GM19240 (cell line): ENCODE data around the gene APBB2.

Source experiments
- DNase-seq: peaks from one replicate; pipeline ENCODE4 v3.0.0; 2011; ENCODE audit warnings: low spot score; ENCODE audit not compliant: insufficient read length

The APBB2 gene

GRCh38 chr4:41214136-41214824 is at the start of gene APBB2:
APBB2 (minus strand) TSS chr4:41214542; CDS start chr4:41033254, 181,288 bp downstream.
- peak; percentile 51 for DNase-seq

DNA sequence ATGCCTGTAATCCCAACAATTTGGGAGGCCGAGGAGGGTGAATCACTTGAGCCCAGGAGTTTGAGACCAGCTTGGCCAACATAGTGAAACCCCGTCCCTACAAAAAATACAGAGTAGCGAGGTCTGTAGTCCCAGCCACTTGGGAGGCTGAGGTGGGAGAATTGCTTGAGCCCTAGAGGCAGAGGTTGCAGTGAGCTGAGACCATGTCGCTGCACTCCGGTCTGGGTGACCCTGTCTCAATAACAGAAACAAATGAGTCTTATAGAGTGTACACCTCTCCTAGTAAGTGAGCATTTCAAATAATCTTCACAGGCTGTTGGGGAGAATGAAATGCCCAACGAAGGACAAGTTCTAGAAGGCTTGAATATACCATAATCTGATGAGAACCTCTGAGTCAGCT is 47.9 kb upstream of the APBB2 start:
- DNase-seq, result no peak

GRCh38 chr4:41260116-41260733 is 45.9 kb upstream of the APBB2 start:
- DNase-seq, result no peak

GRCh38 chr4:41258783-41259182 is 44.4 kb upstream of the APBB2 start:
- no peak for DNase-seq

DNA sequence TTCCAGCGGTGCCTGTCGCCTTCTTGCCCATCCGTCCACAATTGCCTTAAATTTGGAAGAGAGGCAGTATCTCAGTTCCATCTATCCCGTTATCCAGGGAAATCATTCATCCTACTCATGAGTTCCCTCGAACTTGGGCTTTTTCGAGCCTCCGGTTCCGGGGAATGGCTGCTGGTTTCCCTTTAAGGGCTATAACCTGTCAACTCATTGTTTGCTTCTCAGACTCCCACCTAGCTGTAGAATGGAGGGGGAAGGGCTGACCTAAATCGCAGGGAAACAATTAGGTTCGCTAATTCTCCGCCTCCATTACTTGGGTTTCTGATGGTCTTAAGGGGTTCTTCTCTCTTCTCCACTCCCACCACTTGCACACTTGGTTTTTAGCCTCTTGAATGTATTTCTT is 43.6 kb upstream of the APBB2 start:
- DNase-seq, result no peak

DNA sequence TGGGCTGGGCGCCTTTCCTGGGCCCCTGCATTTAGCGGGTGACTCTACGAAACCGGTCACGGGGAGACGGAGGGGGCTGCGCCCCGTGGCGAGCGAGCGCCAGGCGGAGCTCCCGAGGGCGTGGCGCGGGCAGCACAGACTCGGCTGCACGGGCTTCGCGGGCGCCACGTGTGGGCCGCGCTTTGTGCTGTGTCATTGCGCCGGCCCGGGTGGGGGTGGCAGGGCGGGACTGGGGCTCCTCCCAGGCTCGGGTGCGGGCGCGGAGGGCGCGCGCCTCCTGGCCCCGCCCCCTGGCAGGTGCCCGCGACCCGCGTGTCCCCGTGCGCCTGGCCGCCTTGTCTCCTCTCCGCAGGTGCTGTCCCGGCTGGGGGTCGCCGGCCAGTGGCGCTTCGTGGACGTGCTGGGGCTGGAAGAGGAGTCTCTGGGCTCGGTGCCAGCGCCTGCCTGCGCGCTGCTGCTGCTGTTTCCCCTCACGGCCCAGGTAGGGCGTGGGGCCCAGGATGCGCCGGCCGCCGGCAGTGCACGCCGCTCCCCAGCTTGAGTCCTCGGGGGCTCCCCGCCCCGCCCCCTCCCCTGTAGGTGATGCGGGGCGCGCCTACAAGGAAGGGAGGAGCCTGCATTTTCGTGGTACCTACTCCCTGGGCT is 43.0 kb upstream of the APBB2 start:
- DNase-seq, result no peak

- no peak for DNase-seq
These were observed 42.5 kb upstream of the APBB2 start, which contains the start of gene UCHL1 for GRCh38 chr4:41256740-41257256. UCHL1 (plus strand) TSS chr4:41256928; CDS start chr4:41256977, 49 bp downstream.

DNA sequence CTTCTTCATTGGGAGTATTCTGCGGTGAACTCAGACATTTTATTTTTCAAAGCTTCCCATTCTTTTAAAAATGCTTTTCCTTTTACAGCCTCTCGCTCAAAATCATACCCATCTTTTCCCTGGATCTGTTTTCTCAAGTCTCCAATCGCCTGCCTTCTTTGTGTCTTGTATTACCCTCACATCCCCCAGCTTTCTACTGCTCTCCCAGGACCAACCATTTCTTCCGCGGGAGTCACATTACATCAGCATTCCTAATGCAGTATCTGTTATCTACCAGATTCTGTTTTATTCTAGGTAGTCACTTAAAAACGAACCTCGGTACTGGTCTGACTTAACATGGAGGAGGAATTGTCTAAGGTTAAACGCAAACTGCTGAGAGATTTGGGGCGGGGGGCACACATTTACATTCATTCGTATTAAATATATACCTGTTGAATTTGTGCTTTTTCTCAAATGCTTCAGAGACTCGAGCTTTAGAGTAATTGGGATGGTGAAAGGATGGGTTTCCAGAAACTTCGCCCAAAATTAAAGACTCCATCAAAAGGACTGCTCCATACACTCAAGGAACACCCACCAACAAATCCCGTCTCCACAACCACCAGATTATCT is 41.9 kb upstream of the APBB2 start:
- no peak for DNase-seq

DNA sequence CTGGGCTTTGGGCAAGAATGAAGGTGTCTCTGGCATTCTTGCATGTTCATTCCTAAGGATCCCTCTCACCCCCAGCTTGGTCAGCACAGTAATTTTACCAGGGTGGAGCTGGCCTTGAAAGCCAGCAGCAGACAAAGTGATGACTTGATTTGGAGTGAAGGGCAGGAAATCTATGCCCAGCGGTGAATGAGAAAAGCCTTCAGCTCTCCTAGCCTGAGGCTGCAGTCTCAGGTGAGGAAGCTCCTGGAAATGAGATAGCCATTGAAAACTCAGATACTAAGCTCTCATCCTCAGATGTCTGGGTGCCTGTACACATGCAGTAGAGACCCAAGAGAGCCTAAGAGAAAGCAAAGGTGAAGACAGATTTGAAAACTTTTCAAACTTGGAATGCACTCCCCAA is 31.6 kb upstream of the APBB2 start:
- DNase-seq, result no peak

DNA sequence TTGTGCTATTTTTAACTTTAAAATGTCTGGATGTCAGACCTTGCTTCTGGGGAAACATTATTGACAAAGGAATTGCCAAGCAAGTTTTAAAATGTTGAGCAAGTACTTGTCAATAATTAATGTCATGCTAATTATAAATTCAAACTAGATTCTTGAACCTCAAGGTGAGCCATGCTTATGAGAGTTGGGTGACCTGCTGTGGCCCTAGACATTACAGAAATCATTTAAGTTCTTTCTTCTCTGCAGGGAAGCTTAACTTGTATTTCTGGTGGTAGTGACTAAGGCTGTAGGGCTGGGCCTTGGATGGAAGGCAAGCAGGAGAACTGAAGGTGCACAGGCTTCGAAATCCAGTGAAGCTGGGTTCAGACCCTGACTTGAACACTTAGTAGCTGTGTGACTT is 27.6 kb upstream of the APBB2 start:
- no peak for DNase-seq

DNA sequence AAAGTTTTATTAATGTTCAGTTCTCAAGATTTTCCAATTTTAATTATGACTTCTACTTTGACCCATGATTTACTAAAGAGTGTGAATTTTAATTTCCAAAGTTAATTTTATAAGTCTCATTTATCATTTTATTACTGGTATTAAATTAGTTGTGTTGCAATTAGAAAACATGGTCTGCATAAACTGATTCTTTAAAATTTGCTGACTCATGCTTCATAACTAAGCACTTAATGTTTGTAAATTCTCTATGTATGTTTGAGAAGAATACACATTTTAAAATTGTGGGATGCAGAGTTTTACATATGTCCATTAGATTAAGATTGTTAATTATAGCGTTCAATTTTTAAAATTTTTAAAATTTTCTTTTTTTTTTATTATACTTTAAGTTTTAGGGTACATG is 22.2 kb upstream of the APBB2 start:
- no peak for DNase-seq

- DNase-seq, result no peak
These were observed 21.7 kb upstream of the APBB2 start for GRCh38 chr4:41236032-41236431.

DNA sequence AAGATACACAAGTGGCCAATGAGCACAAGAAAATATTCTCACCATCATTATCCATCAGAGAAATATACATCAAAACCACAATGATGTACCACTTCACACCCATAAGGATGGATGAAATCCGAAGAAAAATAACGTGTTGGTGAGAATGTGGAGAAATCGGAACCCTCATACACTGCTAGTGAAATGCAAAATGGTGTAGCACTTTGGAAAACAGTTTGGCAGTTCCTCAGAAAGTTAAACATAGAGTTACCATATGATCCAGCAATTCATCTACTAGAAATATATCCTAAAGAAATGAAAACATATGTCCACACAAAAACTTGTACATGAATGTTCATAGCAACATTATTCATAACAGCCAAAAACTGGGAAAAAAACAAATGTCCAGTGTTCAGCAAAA is 18.5 kb upstream of the APBB2 start:
- no peak for DNase-seq

DNA sequence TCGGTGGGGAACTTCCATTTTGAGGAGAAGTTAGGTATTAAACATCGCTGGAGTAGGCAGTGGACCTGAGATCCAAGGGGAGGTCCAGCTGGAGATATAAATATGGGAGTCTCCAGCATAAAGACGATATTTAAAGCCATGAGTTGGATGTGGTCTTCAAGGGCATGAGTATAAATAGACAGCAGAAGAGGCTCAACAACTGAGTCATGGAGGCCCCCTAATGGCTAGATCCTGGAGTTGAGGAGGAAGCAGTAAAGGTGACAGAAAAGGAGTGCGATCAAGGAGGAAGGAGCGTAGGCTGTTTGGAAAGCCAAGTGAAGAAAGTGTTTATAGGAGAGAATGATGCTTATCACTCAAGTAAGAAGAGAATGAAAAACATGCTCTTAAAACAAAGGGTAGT is 18.1 kb upstream of the APBB2 start:
- no peak for DNase-seq

DNA sequence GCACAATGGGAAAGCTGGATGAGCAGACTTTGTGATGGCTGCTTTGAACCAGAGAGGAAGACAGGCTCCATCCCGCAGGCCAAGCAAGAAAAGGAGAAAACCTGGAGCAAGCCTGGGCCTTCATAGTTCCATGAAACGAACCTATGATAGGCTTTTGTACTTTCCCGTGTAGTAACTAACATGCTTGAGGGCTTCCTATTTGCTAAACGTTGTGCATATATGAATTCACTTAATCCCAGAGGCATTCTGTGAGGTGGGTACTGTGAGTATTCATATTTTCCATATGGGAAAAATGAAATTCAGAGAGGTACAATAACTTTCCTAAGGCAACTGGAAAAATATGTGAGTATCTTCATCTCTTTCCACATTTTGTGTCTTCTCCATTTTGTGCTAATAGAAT is 13.6 kb upstream of the APBB2 start:
- DNase-seq, result no peak

- no peak for DNase-seq
These were observed 7.7 kb upstream of the APBB2 start for GRCh38 chr4:41221850-41222645.

DNA sequence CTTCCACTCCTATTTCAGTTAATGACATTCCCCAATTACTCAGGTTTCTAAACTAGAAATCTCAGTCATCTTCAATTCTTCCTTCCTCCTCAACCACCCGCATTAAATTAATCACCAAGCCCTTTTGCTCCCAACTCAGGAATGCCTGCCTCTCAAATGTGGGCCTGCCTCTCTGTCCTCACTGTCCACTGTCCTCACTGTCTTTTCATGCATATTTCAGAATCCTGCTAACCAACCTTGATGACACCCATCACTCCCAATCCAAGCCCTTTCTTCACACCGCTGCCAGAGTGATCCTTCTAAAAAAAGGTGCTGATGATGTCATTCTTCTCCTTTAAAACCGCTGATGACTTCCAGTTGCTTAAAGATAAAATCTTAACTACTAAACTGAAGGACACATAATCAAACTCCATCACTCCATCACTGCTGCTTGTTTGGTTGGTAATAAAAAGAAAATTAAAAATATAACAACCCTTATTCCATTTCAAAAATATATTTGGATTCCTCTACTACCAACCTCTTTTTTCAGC is 5.1 kb upstream of the APBB2 start:
- no peak for DNase-seq

GRCh38 chr4:41218703-41219102 is 4.4 kb upstream of the APBB2 start:
- no peak for DNase-seq

GRCh38 chr4:41217374-41217773 is 3.0 kb upstream of the APBB2 start:
- DNase-seq, result no peak

DNA sequence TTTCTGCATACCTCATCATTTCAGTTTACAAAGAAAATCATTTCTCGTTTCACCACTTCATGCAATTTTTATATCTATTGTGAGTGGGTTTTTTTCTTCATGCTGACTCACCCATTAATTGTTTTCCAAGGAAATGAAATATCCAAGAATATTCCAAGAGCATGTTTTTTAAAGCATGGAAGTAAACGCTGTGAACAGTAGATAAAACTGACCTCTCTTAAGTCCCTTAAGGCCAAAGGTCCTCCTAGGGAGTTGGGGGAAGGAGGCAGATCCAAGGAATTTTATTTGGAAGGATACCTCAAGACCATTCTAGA is 2.6 kb upstream of the APBB2 start:
- DNase-seq, result no peak
